HG02571 (cell line): ENCODE results near the gene MPP7.

Source experiments
- ATAC-seq: cut with Tn5 transposase; IDR thresholded peaks from one replicate; pipeline ENCODE4 v1.9.1; 2021; ENCODE audit warnings: mild to moderate bottlenecking, moderate library complexity; ENCODE audit not compliant: unreplicated experiment

Gene MPP7

GRCh38 chr10:28273343-28273742 is 29.5 kb downstream of the MPP7 start:
- no peak for ATAC-seq

- ATAC-seq, result no peak
These were observed 32.9 kb downstream of the MPP7 start for GRCh38 chr10:28269842-28270456.

GRCh38 chr10:28266449-28267224 is 36.2 kb downstream of the MPP7 start:
- no peak for ATAC-seq

- no peak for ATAC-seq
These were observed 39.6 kb downstream of the MPP7 start for GRCh38 chr10:28263136-28263857.

GRCh38 chr10:28256776-28257175 is 46.1 kb downstream of the MPP7 start:
- ATAC-seq, result no peak

GRCh38 chr10:28254290-28254985 is 48.4 kb downstream of the MPP7 start:
- ATAC-seq, result no peak

GRCh38 chr10:28253169-28253785 is 49.6 kb downstream of the MPP7 start:
- no peak for ATAC-seq
